GM12878 (cell line): ENCODE measurements around the gene KRTAP12-4. TPM values are rescaled to one million over a fixed set of nuclear protein-coding genes. Genes with fewer than 3 reads are reported as not detected.

ENCODE experiments used
- ATAC-seq: fragments of 200-7000 bp; cut with Tn5 transposase; 3 replicates; pipeline ENCODE4 v1.9.1; 2020; ENCODE audit warnings: mild to moderate bottlenecking, moderate library complexity
- BruUV-seq: library from RNA; stranded (reverse); fragments of 400-500 nt; replicated peaks from 2 replicates; lab custom pipeline; 2021; lab: Mats Ljungman, UMichigan
- CTCF ChIA-PET: fragments of 300-600 bp; sonication (Branson Sonifier 250); formaldehyde crosslinking; extraction: SDS; loops from one replicate; lab custom pipeline; 2021; ENCODE audit warnings: inconsistent platforms; lab: Yijun Ruan, JAX
- POLR2A ChIA-PET: fragments of 350-600 bp; formaldehyde crosslinking; extraction: SDS; loops from one replicate; lab custom pipeline; 2021; ENCODE audit warnings: inconsistent platforms; lab: Charles Lee
- RAD21 ChIA-PET: fragments of 300-600 bp; sonication (Branson Sonifier 250); formaldehyde crosslinking; loops from one replicate; lab custom pipeline; 2023; ENCODE audit warnings: antibody characterized with exemption; ENCODE audit not compliant: unreplicated experiment; lab: Charles Lee
- SMC1A ChIA-PET: fragments of 300-600 bp; sonication (Branson Sonifier 250); formaldehyde crosslinking; loops from one replicate; lab custom pipeline; 2023; ENCODE audit not compliant: unreplicated experiment, uncharacterized antibody; lab: Charles Lee
- DNase-seq: peaks from one replicate; pipeline ENCODE4 v3.0.0-alpha.2; 2011; ENCODE audit warnings: low read depth, low spot score
- FAIRE-seq: peaks from 3 replicates; lab custom pipeline; 2011; peaks lifted over from hg19 to GRCh38; lab: Jason Lieb, UNC
- H2AFZ ChIP-seq: 2 replicates; pipeline ENCODE4 v1.6.0; 2011; ENCODE audit warnings: low read depth, low read length, control low read depth; ENCODE audit not compliant: control insufficient read depth
- H3K27ac ChIP-seq: 2 replicates; pipeline ENCODE4 v1.5.1; 2011; ENCODE audit warnings: control low read depth; ENCODE audit not compliant: control insufficient read depth, insufficient read depth
- H3K27me3 ChIP-seq, 2 experiments: replicated peaks in 1 of 2; 2 replicates each; pipeline versions ENCODE4 v1.6.0 to v1.6.1; 2011; ENCODE audit warnings: low read length in 1 of 2; ENCODE audit not compliant: control insufficient read depth in 2 of 2, insufficient read depth in 2 of 2
- H3K36me3 ChIP-seq, 2 experiments: 2 replicates each; pipeline ENCODE4 v1.5.1; 2011; ENCODE audit warnings: low read length in 1 of 2; ENCODE audit not compliant: control insufficient read depth in 2 of 2, insufficient read depth in 2 of 2
- H3K4me1 ChIP-seq: 2 replicates; pipeline ENCODE4 v1.6.1; 2011; ENCODE audit warnings: mild to moderate bottlenecking, low read length, moderate library complexity, mixed read lengths; ENCODE audit not compliant: control insufficient read depth, insufficient read depth
- H3K4me2 ChIP-seq: 2 replicates; pipeline ENCODE4 v1.6.0; 2011; ENCODE audit warnings: control low read depth; ENCODE audit not compliant: control insufficient read depth, insufficient read depth
- H3K4me3 ChIP-seq: fragments of 200-600 bp; sonication (generic); 2 replicates; pipeline ENCODE4 v1.5.1; 2016
- H3K79me2 ChIP-seq: 2 replicates; pipeline ENCODE4 v1.6.0; 2011; ENCODE audit warnings: low read length; ENCODE audit not compliant: control insufficient read depth, insufficient read depth
- H3K9ac ChIP-seq: 2 replicates; pipeline ENCODE4 v1.8.0; 2011; ENCODE audit warnings: low read length, control low read depth, mixed read lengths; ENCODE audit not compliant: control insufficient read depth, insufficient read depth
- H3K9me3 ChIP-seq: replicated peaks from 3 replicates; pipeline ENCODE4 v1.5.1; 2011; ENCODE audit warnings: mild to moderate bottlenecking, low read length; ENCODE audit not compliant: control insufficient read depth, insufficient read depth
- H4K20me1 ChIP-seq: 2 replicates; pipeline ENCODE4 v1.6.0; 2011; ENCODE audit not compliant: control insufficient read depth, insufficient read depth
- ASH2L ChIP-seq: fragments of 300-600, 200-600 bp; sonication (generic); IDR thresholded peaks from 2 replicates; pipeline ENCODE4 v1.6.1; 2017; ENCODE audit warnings: low read depth, mild to moderate bottlenecking, borderline replicate concordance
- E2F4 ChIP-seq: IDR thresholded peaks from 2 replicates; pipeline ENCODE4 v1.6.1; 2012; ENCODE audit warnings: low read depth, low read length, improper control_type of control experiment
- ESRRA ChIP-seq: IDR thresholded peaks from 2 replicates; pipeline ENCODE4 v1.6.1; 2012; ENCODE audit warnings: mild to moderate bottlenecking, low read length, improper control_type of control experiment
- FOXK2 ChIP-seq: fragments of 450-650 bp; IDR thresholded peaks from 2 replicates; pipeline ENCODE4 v1.6.1; 2017; ENCODE audit warnings: mild to moderate bottlenecking, moderate library complexity
- MTA3 ChIP-seq: IDR thresholded peaks from 2 replicates; pipeline ENCODE4 v1.6.1; 2012; ENCODE audit warnings: low read length, inconsistent platforms, borderline replicate concordance
- MXI1 ChIP-seq: fragments of 150-350 bp; IDR thresholded peaks from 2 replicates; pipeline ENCODE4 v1.6.1; 2011; ENCODE audit warnings: low read depth, mild to moderate bottlenecking, inconsistent platforms, low read length, improper control_type of control experiment
- NFYB ChIP-seq: IDR thresholded peaks from 2 replicates; pipeline ENCODE4 v1.6.1; 2011; ENCODE audit warnings: low read depth, mild to moderate bottlenecking, low read length, improper control_type of control experiment, moderate library complexity; ENCODE audit not compliant: insufficient read depth
- POLR2AphosphoS5 ChIP-seq: IDR thresholded peaks from 2 replicates; pipeline ENCODE4 v1.6.1; 2011; ENCODE audit warnings: mild to moderate bottlenecking, low read length, inconsistent platforms
- RFX5 ChIP-seq: IDR thresholded peaks from 2 replicates; pipeline ENCODE4 v1.6.1; 2011; ENCODE audit warnings: low read depth, low read length, improper control_type of control experiment
- SP1 ChIP-seq: IDR thresholded peaks from one replicate; pipeline ENCODE4 v1.6.1; 2011; ENCODE audit warnings: low read depth, low read length
- TBL1XR1 ChIP-seq: IDR thresholded peaks from 2 replicates; pipeline ENCODE4 v1.6.1; 2012; ENCODE audit warnings: low read depth, low read length, improper control_type of control experiment
- TCF12 ChIP-seq: IDR thresholded peaks from 2 replicates; pipeline ENCODE4 v1.6.1; 2011; ENCODE audit warnings: low read depth, mild to moderate bottlenecking, low read length
- YBX1 ChIP-seq: fragments of 450-650 bp; IDR thresholded peaks from 2 replicates; pipeline ENCODE4 v1.6.1; 2016; ENCODE audit warnings: antibody characterized with exemption
- YY1 ChIP-seq: IDR thresholded peaks from 2 replicates; pipeline ENCODE4 v1.6.1; 2011; ENCODE audit warnings: low read depth, mild to moderate bottlenecking, low read length
- WGBS: methylation state at CpG from one replicate; pipeline ENCODE4 v1.1.6; 2016; ENCODE audit warnings: low lambda C conversion rate; ENCODE audit not compliant: insufficient replicate concordance, insufficient coverage; ENCODE audit errors: missing lambda C conversion rate; 5-methylcytosine and 5-hydroxymethylcytosine counted together
- in situ Hi-C: fragments of 300-500 bp; cut with MboI; formaldehyde crosslinking; loops from 9 replicates; pipeline ENCODE4 v1.14.3; 2018; ENCODE audit warnings: mixed read lengths
- intact Hi-C: fragments of 100-400 bp; cut with micrococcal nuclease; formaldehyde crosslinking; loops from one replicate; pipeline ENCODE4 v1.14.2; 2022; ENCODE audit not compliant: unreplicated experiment
- polyA plus RNA-seq, 11 experiments: library from polyadenylated mRNA; depleted of rRNA in 4 of 11; unstranded in 6 of 11; stranded (reverse) in 5 of 11; fragments of >200 nt; fragmentation: Nextera tagmentation in 4 of 11; fragmentation: Illumina TruSeq in 1 of 11; extraction: Ambion mirVana in 4 of 11; extraction: Trizol in 1 of 11; gene quantifications; 1 replicate in 1 of 11; 2 replicates in 10 of 11; pipeline versions ENCODE4 v1.2.1 to v1.2.3, GENCODE V29; 2011 to 2016; ENCODE audit warnings: inconsistent platforms in 2 of 11, missing spikeins in 2 of 11, low read depth in 1 of 11
- total RNA-seq, 4 experiments: library from RNA; depleted of rRNA in 3 of 4; stranded (reverse); fragments of >200 nt in 3 of 4; fragmentation: Illumina TruSeq in 1 of 4; extraction: Trizol in 1 of 4; gene quantifications; 2 replicates each; pipeline versions ENCODE4 v1.2.1 to v1.2.3, GENCODE V29; 2013 to 2021
- TF ChIP-seq, protein P1 (sequence below): IDR thresholded peaks from 2 replicates; pipeline ENCODE4 v1.6.1; 2012; ENCODE audit warnings: low read depth, low read length, improper control_type of control experiment

Gene KRTAP12-4
- total and polyA plus RNA-seq, 10 of the 15 experiments (the other 5 are each of a cell fraction or from before 2014, with no cell fraction given), result not detected

DNA sequence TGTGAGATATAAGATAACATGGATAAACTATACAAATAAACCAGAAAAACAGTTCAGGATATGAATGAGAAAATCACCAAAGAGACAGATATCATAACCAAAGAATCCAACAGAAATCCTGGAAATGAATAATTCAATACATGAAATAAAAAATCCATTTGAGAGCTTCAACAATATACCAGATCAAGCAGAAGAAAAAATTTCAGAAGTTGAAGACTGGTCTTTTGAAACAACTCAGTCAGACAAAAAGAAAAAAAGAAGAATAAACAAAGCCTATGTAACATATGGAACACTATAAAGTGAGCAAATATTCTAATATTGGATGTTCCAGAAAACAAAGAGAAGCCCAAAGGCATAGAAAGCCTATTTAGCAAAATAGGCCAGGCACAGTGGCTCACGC is 17.5 kb upstream of the KRTAP12-4 start:
- ChIA-PET SMC1A (no interaction called here), POLR2A (no interaction called here), CTCF (no interaction called here), RAD21 (no interaction called here)
- Histone ChIP-seq H3K4me2 (no peak overlapping the region), H3K27me3 (no peaks in the 10 kb centered on the region), H3K4me3 (no peak overlapping the region), H3K4me1 (no peaks in the 10 kb centered on the region), H3K27ac (no peak overlapping the region), H3K36me3 (no peaks in the 10 kb centered on the region), H3K79me2 (no peaks in the 10 kb centered on the region), H2AFZ (no peak overlapping the region), H3K9ac (no peak overlapping the region), H3K9me3 (no peaks in the 10 kb centered on the region; the same call in 1 of the 3 replicates), H4K20me1 (no peaks in the 10 kb centered on the region)
- in situ Hi-C loops, result no loop called here
- no TSS peak for BruUV-seq
- 19% methylated on average over 1 of the region's 1 CpG for WGBS
- FAIRE-seq, result no peak
- DNase-seq, result no peak
- no peak for ATAC-seq
- TF ChIP-seq SP1 (no peak), TBL1XR1 (no peak), MTA3 (no peak), YBX1 (no peak), FOXK2 (no peak), E2F4 (no peak), MXI1 (no peak), ESRRA (no peak), TCF12 (no peak), ASH2L (no peak), RFX5 (no peak), YY1 (no peak), POLR2AphosphoS5 (no peak), NFYB (no peak)
- TF ChIP-seq, protein P1, sequence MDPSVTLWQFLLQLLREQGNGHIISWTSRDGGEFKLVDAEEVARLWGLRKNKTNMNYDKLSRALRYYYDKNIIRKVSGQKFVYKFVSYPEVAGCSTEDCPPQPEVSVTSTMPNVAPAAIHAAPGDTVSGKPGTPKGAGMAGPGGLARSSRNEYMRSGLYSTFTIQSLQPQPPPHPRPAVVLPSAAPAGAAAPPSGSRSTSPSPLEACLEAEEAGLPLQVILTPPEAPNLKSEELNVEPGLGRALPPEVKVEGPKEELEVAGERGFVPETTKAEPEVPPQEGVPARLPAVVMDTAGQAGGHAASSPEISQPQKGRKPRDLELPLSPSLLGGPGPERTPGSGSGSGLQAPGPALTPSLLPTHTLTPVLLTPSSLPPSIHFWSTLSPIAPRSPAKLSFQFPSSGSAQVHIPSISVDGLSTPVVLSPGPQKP, result no peak
- intact Hi-C loops, result no loop called here
